ENCODE results near the gene SYT6. TPM values are rescaled to one million over a fixed set of nuclear protein-coding genes. Genes with fewer than 3 reads are reported as not detected.

The SYT6 gene
- total RNA-seq, 1 experiment from 2014 or later: not detected

DNA sequence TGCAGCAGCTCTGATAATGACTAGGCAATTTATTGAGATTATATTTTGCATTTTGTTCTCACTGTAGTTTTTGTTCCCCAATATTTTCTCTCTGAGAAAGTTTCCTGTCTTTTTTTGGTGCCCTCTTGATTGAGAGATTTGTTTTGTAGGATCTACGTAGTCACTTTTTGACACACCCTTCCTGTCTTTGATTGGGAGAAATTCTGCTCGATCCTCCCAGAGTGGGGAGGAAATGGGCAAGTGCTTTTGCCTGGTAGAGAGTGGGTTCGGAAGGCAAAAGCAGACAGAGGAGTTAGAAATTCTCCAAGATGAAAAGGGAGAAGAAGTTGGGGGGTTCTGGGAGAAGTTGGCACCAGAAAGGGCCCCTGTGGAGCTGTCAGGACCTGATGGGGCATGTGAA is 42.1 kb upstream of the SYT6 start:
- no peak for TF ChIP-seq EGR1 (IDR thresholded peaks at IDR 0.05; ENCODE audit: low read depth)
- TF ChIP-seq CEBPB (IDR thresholded peaks at IDR 0.05; ENCODE audit: low read depth): no peak
- no peak for TF ChIP-seq ELF1 (IDR thresholded peaks at IDR 0.05; ENCODE audit: borderline replicate concordance, low read depth)
- TF ChIP-seq REST (IDR thresholded peaks at IDR 0.05; ENCODE audit: low read depth): no peak
- TF ChIP-seq ATF3 (IDR thresholded peaks at IDR 0.05): no peak
- no peak for TF ChIP-seq YY1 (IDR thresholded peaks at IDR 0.05; ENCODE audit: extremely low read depth, insufficient replicate concordance, low read depth, low read length)
- no peak for TF ChIP-seq ZFX (IDR thresholded peaks at IDR 0.05)
- no peak for TF ChIP-seq CBX3 (IDR thresholded peaks at IDR 0.05; ENCODE audit: low read depth)
- no peak for TF ChIP-seq EZH2phosphoT487 (IDR thresholded peaks at IDR 0.05; ENCODE audit: borderline replicate concordance)
- TF ChIP-seq ZNF274 (IDR thresholded peaks at IDR 0.05; ENCODE audit: low read depth, low read length): no peak
- no peak for TF ChIP-seq SRF (IDR thresholded peaks at IDR 0.05; ENCODE audit: low read depth)
- no peak for TF ChIP-seq POLR2A (IDR thresholded peaks at IDR 0.05; ENCODE audit: borderline replicate concordance, extremely low read depth, insufficient read depth, insufficient read length)
- TF ChIP-seq SP1 (IDR thresholded peaks at IDR 0.05; ENCODE audit: low read depth): no peak
- TF ChIP-seq TCF7L2 (IDR thresholded peaks at IDR 0.05; ENCODE audit: borderline replicate concordance, extremely low read depth, insufficient read depth, insufficient read length): no peak
- TF ChIP-seq CTCF (IDR thresholded peaks at IDR 0.05 in 2 of 3, conservative IDR thresholded peaks at IDR 0.05 in 1 of 3; ENCODE audit: borderline replicate concordance in 1 of 3, insufficient read depth in 1 of 3, low read depth in 2 of 3, low read length in 2 of 3): no peak
- no peak for TF ChIP-seq EZH2 (IDR thresholded peaks at IDR 0.05)
- no peak for TF ChIP-seq SIN3A (IDR thresholded peaks at IDR 0.05; ENCODE audit: low read depth)
- TF ChIP-seq RAD21 (IDR thresholded peaks at IDR 0.05; ENCODE audit: low read depth): no peak
- no peak for TF ChIP-seq MAX (IDR thresholded peaks at IDR 0.05)
- H3K4me2 ChIP-seq (ENCODE audit: low read length): no peak overlapping the region
- peaks cover 82% of the 10 kb centered on the region for H3K27me3 ChIP-seq (ENCODE audit: insufficient read depth, low read length)
- no peaks in the 10 kb centered on the region for H3K4me1 ChIP-seq (ENCODE audit: control insufficient read depth in 1 of 2, insufficient read depth in 2 of 2, low read length in 2 of 2)
- BruUV-seq (replicated peaks): no TSS peak
- no peaks in the 10 kb centered on the region for H4K20me1 ChIP-seq (ENCODE audit: insufficient read depth)
- H3K4me3 ChIP-seq (replicated peaks in 1 of 2; ENCODE audit: low read depth in 1 of 2, low read length in 2 of 2): no peak overlapping the region
- H2AFZ ChIP-seq (ENCODE audit: low read depth, low read length, poor library complexity, severe bottlenecking): no peak overlapping the region
- no peaks in the 10 kb centered on the region for H3K9me2 ChIP-seq (ENCODE audit: insufficient read depth)
- POLR2A ChIA-PET: no interaction called here
- CTCF ChIA-PET: no interaction called here
- no peak for ATAC-seq
- no peaks in the 10 kb centered on the region for H3K79me2 ChIP-seq (ENCODE audit: insufficient read depth, low read length)
- RAD21 ChIA-PET (ENCODE audit: low non-redundant PET in 1 of 2, low total read pairs in 2 of 2, uncharacterized antibody in 2 of 2, unreplicated experiment in 2 of 2): no interaction called here
- H3K9me3 ChIP-seq (ENCODE audit: control insufficient read depth in 1 of 2, insufficient read depth in 1 of 2, low read depth in 1 of 2, low read length in 2 of 2): no peaks in the 10 kb centered on the region
- no peaks in the 10 kb centered on the region for H3K36me3 ChIP-seq (ENCODE audit: control insufficient read depth in 1 of 2, insufficient read depth in 2 of 2, low read length in 2 of 2)
- DNase-seq (ENCODE audit: low read depth, low spot score): no peak
- H3K27ac ChIP-seq (ENCODE audit: low read depth, low read length): no peak overlapping the region
- no peak overlapping the region for H3K9ac ChIP-seq (ENCODE audit: low read length)
- intact Hi-C loops (cut with micrococcal nuclease): no loop called here
